D721Med (cell line): ENCODE measurements around the gene ZNF428.

Source experiments
- DNase-seq: peaks from one replicate; pipeline ENCODE4 v3.0.0; 2011; ENCODE audit warnings: low spot score; ENCODE audit not compliant: insufficient read length
- FAIRE-seq: peaks from 2 replicates; lab custom pipeline; 2011; peaks lifted over from hg19 to GRCh38; lab: Jason Lieb, UNC
- TF ChIP-seq, protein P1 (sequence below): IDR thresholded peaks from 2 replicates; pipeline ENCODE4 v1.5.1; 2012; ENCODE audit warnings: mild to moderate bottlenecking, control low read depth; ENCODE audit not compliant: insufficient read depth; ENCODE audit errors: missing control alignments

The ZNF428 gene

GRCh38 chr19:43616954-43617353 is 2.5 kb downstream of the ZNF428 start:
- TF ChIP-seq, protein P1, sequence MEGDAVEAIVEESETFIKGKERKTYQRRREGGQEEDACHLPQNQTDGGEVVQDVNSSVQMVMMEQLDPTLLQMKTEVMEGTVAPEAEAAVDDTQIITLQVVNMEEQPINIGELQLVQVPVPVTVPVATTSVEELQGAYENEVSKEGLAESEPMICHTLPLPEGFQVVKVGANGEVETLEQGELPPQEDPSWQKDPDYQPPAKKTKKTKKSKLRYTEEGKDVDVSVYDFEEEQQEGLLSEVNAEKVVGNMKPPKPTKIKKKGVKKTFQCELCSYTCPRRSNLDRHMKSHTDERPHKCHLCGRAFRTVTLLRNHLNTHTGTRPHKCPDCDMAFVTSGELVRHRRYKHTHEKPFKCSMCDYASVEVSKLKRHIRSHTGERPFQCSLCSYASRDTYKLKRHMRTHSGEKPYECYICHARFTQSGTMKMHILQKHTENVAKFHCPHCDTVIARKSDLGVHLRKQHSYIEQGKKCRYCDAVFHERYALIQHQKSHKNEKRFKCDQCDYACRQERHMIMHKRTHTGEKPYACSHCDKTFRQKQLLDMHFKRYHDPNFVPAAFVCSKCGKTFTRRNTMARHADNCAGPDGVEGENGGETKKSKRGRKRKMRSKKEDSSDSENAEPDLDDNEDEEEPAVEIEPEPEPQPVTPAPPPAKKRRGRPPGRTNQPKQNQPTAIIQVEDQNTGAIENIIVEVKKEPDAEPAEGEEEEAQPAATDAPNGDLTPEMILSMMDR, result no peak
- DNase-seq (no peak), FAIRE-seq (no peak)

- TF ChIP-seq, protein P1, result no peak
- FAIRE-seq (no peak), DNase-seq (no peak)
Measured at GRCh38 chr19:43616306-43616705, 3.1 kb downstream of the ZNF428 start.

GRCh38 chr19:43612374-43612773 is 7.1 kb downstream of the ZNF428 start:
- no peak for DNase-seq
- no peak for FAIRE-seq
- TF ChIP-seq, protein P1, result no peak

GRCh38 chr19:43611788-43612187 is 7.6 kb downstream of the ZNF428 start, which contains the start of gene SRRM5:
TSS of gene SRRM5 (plus strand) at chr19:43612088. CDS start at chr19:43612122, 34 bp downstream.
- no peak for FAIRE-seq
- no peak for DNase-seq
- TF ChIP-seq, protein P1, result no peak

GRCh38 chr19:43610493-43610892 is 8.9 kb downstream of the ZNF428 start:
- DNase-seq, result no peak
- no peak for FAIRE-seq
- TF ChIP-seq, protein P1, result no peak

GRCh38 chr19:43609872-43610271 is 9.6 kb downstream of the ZNF428 start:
- FAIRE-seq (no peak), DNase-seq (no peak)
- TF ChIP-seq, protein P1, result no peak

- FAIRE-seq (no peak), DNase-seq (no peak)
- TF ChIP-seq, protein P1, result no peak
Measured at GRCh38 chr19:43607238-43608205, 11.9 kb downstream of the ZNF428 start.
